ENCODE results near the gene AKAP7. TPM values are rescaled to one million over a fixed set of nuclear protein-coding genes. Genes with fewer than 3 reads are reported as not detected.
"Not testable (repeated sequence)": the region's sequence is repeated elsewhere in the genome, so short reads cannot be mapped to it uniquely, and the experiment has no call there.

AKAP7 gene
- total RNA-seq, 1 donor, result 3.0 TPM

- no peak for DNase-seq (ENCODE audit: low read depth in 2 of 3, low spot score in 2 of 3)
Observed at GRCh38 chr6:131286469-131287040, 151.3 kb downstream of the AKAP7 start.

GRCh38 chr6:131288214-131288613, 152.9 kb downstream of the AKAP7 start:
- no peak for DNase-seq (ENCODE audit: low read depth in 2 of 3, low spot score in 2 of 3)

GRCh38 chr6:131290955-131291354, 155.7 kb downstream of the AKAP7 start:
- DNase-seq (ENCODE audit: low read depth in 2 of 3, low spot score in 2 of 3), result no peak

GRCh38 chr6:131292145-131292938, 157.1 kb downstream of the AKAP7 start:
- no peak for DNase-seq (ENCODE audit: low read depth in 2 of 3, low spot score in 2 of 3)

GRCh38 chr6:131293472-131293911, 158.2 kb downstream of the AKAP7 start:
- DNase-seq (ENCODE audit: low read depth in 2 of 3, low spot score in 2 of 3), result no peak

GRCh38 chr6:131295081-131295480, 159.8 kb downstream of the AKAP7 start:
- DNase-seq (ENCODE audit: low read depth in 2 of 3, low spot score in 2 of 3), result no peak

GRCh38 chr6:131300826-131301225, 165.6 kb downstream of the AKAP7 start:
- not testable (repeated sequence) for DNase-seq (ENCODE audit: low read depth in 2 of 3, low spot score in 2 of 3)

- no peak for DNase-seq (ENCODE audit: low read depth in 2 of 3, low spot score in 2 of 3)
Observed at GRCh38 chr6:131303338-131303930, 168.2 kb downstream of the AKAP7 start.

- DNase-seq (ENCODE audit: low read depth in 2 of 3, low spot score in 2 of 3), result no peak
Observed at GRCh38 chr6:131305037-131305850, 170.0 kb downstream of the AKAP7 start.

GRCh38 chr6:131309437-131309836, 174.2 kb downstream of the AKAP7 start:
- DNase-seq (ENCODE audit: low read depth in 2 of 3, low spot score in 2 of 3), result no peak

GRCh38 chr6:131314838-131315237, 179.6 kb downstream of the AKAP7 start:
- no peak for DNase-seq (ENCODE audit: low read depth in 2 of 3, low spot score in 2 of 3)

GRCh38 chr6:131316654-131317053, 181.4 kb downstream of the AKAP7 start:
- DNase-seq (ENCODE audit: low read depth in 2 of 3, low spot score in 2 of 3), result no peak

- no peak for DNase-seq (ENCODE audit: low read depth in 2 of 3, low spot score in 2 of 3)
Observed at GRCh38 chr6:131317516-131317915, 182.2 kb downstream of the AKAP7 start.

GRCh38 chr6:131321589-131321988, 186.3 kb downstream of the AKAP7 start:
- no peak for DNase-seq (ENCODE audit: low read depth in 2 of 3, low spot score in 2 of 3)

GRCh38 chr6:131322125-131322524, 186.9 kb downstream of the AKAP7 start:
- DNase-seq (ENCODE audit: low read depth in 2 of 3, low spot score in 2 of 3), result no peak

- not testable (repeated sequence) for DNase-seq (ENCODE audit: low read depth in 2 of 3, low spot score in 2 of 3)
Observed at GRCh38 chr6:131325669-131326068, 190.4 kb downstream of the AKAP7 start.

GRCh38 chr6:131328727-131329126, 193.5 kb downstream of the AKAP7 start:
- DNase-seq (ENCODE audit: low read depth in 2 of 3, low spot score in 2 of 3), result not testable (repeated sequence)

GRCh38 chr6:131331151-131331550, 195.9 kb downstream of the AKAP7 start:
- no peak for DNase-seq (ENCODE audit: low read depth in 2 of 3, low spot score in 2 of 3)

- DNase-seq (ENCODE audit: low read depth in 2 of 3, low spot score in 2 of 3), result no peak
Observed at GRCh38 chr6:131331873-131332781, 196.9 kb downstream of the AKAP7 start.

All from hematopoietic multipotent progenitor cell (in vitro differentiated cells).